Measurements from ENCODE around the gene DOK5.

DOK5 gene

DNA sequence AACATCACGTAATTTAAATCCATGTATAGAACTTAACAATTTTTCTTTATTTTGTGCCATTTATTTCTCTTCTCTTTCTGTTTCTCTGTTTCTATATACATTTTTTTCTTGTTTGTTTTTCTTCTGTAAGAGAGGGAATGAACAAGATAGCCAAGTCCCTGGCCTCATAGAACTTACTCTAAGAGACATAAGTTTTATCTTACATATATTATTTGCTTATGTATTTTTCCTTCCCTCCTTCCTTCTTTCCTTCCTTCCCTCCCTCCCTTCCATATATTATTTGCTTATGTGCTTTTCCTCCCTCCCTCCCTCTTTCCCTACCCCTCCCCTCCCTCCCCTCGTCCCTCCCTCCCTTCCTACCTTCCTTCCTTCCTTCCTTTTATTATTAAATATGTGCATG, 13.0 kb downstream of the DOK5 start:
- TF ChIP-seq, protein P1, sequence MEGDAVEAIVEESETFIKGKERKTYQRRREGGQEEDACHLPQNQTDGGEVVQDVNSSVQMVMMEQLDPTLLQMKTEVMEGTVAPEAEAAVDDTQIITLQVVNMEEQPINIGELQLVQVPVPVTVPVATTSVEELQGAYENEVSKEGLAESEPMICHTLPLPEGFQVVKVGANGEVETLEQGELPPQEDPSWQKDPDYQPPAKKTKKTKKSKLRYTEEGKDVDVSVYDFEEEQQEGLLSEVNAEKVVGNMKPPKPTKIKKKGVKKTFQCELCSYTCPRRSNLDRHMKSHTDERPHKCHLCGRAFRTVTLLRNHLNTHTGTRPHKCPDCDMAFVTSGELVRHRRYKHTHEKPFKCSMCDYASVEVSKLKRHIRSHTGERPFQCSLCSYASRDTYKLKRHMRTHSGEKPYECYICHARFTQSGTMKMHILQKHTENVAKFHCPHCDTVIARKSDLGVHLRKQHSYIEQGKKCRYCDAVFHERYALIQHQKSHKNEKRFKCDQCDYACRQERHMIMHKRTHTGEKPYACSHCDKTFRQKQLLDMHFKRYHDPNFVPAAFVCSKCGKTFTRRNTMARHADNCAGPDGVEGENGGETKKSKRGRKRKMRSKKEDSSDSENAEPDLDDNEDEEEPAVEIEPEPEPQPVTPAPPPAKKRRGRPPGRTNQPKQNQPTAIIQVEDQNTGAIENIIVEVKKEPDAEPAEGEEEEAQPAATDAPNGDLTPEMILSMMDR (IDR thresholded peaks at IDR 0.05; ENCODE audit: low read length, missing control alignments) = no peak
- no peak for DNase-seq (ENCODE audit: low read depth)
- H3K4me3 ChIP-seq (replicated peaks; ENCODE audit: low read depth, low read length) = no peak overlapping the region

DNA sequence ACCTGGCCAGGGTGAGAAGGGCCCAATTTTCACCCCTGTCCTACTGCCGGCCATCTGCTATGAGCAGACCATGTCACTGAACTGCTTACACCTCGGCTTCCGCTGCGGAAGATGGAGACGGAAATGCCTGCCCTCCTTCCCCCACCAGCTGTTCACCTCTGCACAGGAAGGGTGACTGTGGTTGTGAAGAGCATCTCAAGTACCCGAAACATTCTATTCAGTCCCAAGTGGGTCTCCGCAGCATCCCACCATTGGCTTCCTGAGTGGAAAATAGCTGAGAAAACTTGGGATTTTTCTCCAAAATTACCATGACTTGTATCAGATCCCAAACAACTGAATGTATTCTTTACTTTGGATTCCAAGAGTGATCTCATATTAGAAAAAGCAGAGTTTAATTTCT, 16.1 kb downstream of the DOK5 start:
- H3K4me3 ChIP-seq (replicated peaks; ENCODE audit: low read depth, low read length) = no peak overlapping the region
- no peak for DNase-seq (ENCODE audit: low read depth)
- TF ChIP-seq, protein P1 (IDR thresholded peaks at IDR 0.05; ENCODE audit: low read length, missing control alignments) = no peak

DNA sequence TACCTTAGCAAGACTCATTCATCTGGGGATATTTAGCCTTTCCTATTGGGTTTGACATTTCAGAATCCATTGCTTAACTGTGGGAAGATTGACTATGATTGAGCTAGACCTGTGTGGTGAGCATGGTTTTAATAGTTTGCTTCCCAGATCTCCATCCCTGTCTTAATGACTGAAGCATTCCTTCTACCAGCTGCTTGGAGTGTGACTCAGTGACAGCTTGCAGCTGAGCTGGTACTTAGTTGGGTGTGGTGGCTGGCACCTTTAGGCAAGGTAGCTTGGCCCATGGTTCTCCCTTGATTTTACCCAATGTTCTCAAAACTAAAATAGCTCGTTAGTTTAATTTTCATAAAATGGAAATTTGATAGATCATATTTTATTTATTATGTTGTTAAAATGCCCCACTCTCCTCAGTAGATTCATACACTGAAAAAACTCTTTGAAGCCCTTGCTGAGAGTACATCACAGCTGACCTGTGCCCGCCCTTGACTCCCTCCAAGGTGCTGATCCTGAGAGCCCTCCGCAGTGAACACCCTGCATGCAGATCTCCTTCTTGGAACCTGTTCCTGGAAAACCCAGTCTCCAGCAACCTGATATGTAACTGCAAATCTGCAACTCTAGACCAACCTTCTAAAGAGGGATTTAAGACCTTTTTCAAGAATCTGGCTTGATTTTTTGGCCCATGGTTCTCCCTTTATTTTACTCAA, 19.1 kb downstream of the DOK5 start:
- no peak overlapping the region for H3K4me3 ChIP-seq (replicated peaks; ENCODE audit: low read depth, low read length)
- TF ChIP-seq, protein P1 (IDR thresholded peaks at IDR 0.05; ENCODE audit: low read length, missing control alignments) = no peak
- DNase-seq (ENCODE audit: low read depth) = no peak

DNA sequence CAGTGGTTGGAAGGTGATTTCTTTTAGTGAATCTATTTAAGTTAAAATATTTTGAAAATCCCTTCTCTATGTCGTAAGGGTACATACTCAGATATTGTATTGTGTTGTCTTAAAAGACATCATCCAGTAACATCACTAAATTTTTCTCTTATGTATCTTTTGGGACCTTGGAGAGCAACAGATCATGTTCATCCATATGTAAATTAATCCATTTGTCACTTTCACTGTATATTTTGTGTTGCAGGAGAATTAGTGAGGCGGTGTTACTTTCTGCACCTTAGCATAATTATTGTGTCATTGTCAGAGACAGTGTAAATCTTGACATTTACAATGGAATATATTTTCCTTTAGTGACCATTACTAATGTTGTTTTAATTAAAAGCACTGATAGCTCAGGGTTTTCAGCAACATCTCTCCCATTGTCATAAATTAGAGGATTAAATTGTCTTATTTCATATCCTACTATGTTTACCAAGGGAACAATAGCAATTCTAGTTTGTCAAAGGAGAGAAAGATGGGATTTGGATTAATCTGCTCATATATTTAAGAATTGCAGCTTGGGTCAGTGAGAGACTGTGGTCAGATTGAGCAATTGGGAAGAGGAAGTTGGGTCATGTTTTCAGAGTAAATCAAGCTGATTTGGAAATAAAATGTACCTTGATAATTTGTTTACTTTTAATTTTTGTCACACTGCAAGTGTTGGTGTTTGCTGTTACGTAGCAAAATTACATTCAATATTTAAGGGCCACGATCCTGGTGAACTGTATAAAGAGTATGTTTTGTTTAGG, 22.7 kb downstream of the DOK5 start:
- H3K4me3 ChIP-seq (replicated peaks; ENCODE audit: low read depth, low read length) = no peak overlapping the region
- TF ChIP-seq, protein P1 (IDR thresholded peaks at IDR 0.05; ENCODE audit: low read length, missing control alignments) = no peak
- peak; percentile 59 for DNase-seq (ENCODE audit: low read depth)

DNA sequence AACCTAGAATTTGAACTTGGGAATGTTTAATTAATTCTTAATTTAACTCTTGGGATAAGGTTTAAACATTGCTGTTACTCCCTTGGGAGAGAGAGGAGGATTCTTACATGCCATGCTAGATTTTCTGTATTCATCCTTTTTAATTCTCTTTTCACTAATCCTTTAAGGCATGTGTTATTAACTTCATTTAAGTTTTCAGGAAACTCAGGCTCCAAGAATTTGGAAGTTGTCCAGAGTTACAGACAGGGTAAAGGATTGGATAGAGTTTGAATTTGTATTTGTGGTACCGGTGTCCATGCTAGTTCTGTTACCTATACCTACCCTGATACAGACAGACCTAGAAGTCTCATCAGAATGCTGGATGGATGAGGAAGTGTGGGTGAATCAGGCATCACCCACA, 23.7 kb downstream of the DOK5 start:
- no peak for DNase-seq (ENCODE audit: low read depth)
- H3K4me3 ChIP-seq (replicated peaks; ENCODE audit: low read depth, low read length) = no peak overlapping the region
- TF ChIP-seq, protein P1 (IDR thresholded peaks at IDR 0.05; ENCODE audit: low read length, missing control alignments) = no peak

DNA sequence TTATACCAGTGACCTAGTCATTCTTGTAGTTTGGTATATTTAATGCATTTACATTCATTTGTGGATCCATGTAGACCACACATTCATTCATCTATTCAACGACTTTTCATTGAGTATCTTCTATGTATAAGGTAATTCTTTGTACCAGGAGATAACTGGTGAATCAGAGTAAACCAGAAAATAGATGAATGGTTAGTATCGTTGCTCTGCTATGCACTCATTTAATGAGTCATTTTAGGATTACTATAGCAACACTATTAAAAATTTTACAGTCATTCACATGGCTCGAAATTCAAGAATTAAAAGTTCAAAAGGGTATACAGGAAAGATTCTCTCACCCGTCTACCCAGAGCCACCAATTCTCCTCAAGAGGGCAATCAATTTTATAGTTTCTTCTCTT, 26.8 kb downstream of the DOK5 start:
- TF ChIP-seq, protein P1 (IDR thresholded peaks at IDR 0.05; ENCODE audit: low read length, missing control alignments) = no peak
- DNase-seq (ENCODE audit: low read depth) = no peak
- no peak overlapping the region for H3K4me3 ChIP-seq (replicated peaks; ENCODE audit: low read depth, low read length)
